Measurements from ENCODE around the gene DCHS1.

DCHS1 gene

GRCh38 chr11:6646918-6647679 lies 8.5 kb downstream of the DCHS1 start:
- no peak for DNase-seq

GRCh38 chr11:6646576-6646917 lies 9.1 kb downstream of the DCHS1 start:
- DNase-seq = no peak

- DNase-seq = no peak
Measured at GRCh38 chr11:6646071-6646470, 9.5 kb downstream of the DCHS1 start.

- no peak for DNase-seq
Measured at GRCh38 chr11:6642957-6643356, 12.7 kb downstream of the DCHS1 start.

GRCh38 chr11:6640985-6641701 lies 14.5 kb downstream of the DCHS1 start:
- DNase-seq = no peak

- no peak for DNase-seq
Measured at GRCh38 chr11:6640036-6640984, 15.3 kb downstream of the DCHS1 start.

GRCh38 chr11:6638429-6638828 lies 17.2 kb downstream of the DCHS1 start:
- no peak for DNase-seq

GRCh38 chr11:6637871-6638270 lies 17.7 kb downstream of the DCHS1 start:
- no peak for DNase-seq

GRCh38 chr11:6636480-6636879 lies 19.1 kb downstream of the DCHS1 start:
- DNase-seq = no peak

GRCh38 chr11:6635082-6635932 lies 20.3 kb downstream of the DCHS1 start:
- DNase-seq = no peak

GRCh38 chr11:6634534-6634933 lies 21.1 kb downstream of the DCHS1 start:
- no peak for DNase-seq

GRCh38 chr11:6633422-6634408 lies 21.9 kb downstream of the DCHS1 start:
- no peak for DNase-seq

- no peak for DNase-seq
Measured at GRCh38 chr11:6632116-6633073, 23.2 kb downstream of the DCHS1 start.

- no peak for DNase-seq
Measured at GRCh38 chr11:6631361-6631890, 24.2 kb downstream of the DCHS1 start.

GRCh38 chr11:6630632-6631291 lies 24.8 kb downstream of the DCHS1 start:
- no peak for DNase-seq

- no peak for DNase-seq
Measured at GRCh38 chr11:6629892-6630631, 25.5 kb downstream of the DCHS1 start.

GRCh38 chr11:6629573-6629891 lies 26.1 kb downstream of the DCHS1 start:
- DNase-seq = no peak

GRCh38 chr11:6628526-6628925 lies 27.1 kb downstream of the DCHS1 start:
- no peak for DNase-seq

Data from NCI-H1048 (cell line).